Measurements from ENCODE around the gene PEAK1. TPM values are rescaled to one million over a fixed set of nuclear protein-coding genes. Genes with fewer than 3 reads are reported as not detected.

PEAK1 gene
- total and polyA plus RNA-seq, 10 of the 15 experiments (the other 5 are each of a cell fraction or from before 2014, with no cell fraction given): 0.62 to 24.2 (median 11.2) TPM

GRCh38 chr15:77420610-77421369 lies 886 bp upstream of the PEAK1 start, which contains the start of gene HMG20A (continued):
- TF ChIP-seq E2F4 (IDR thresholded peaks at IDR 0.05; ENCODE audit: low read depth, low read length) (no peak), MEF2B (IDR thresholded peaks at IDR 0.05; ENCODE audit: partially characterized antibody, poor library complexity, severe bottlenecking) (peak; percentile 77), USF1 (IDR thresholded peaks at IDR 0.05; ENCODE audit: borderline replicate concordance, extremely low read length, insufficient read depth, low read depth, low read length) (no peak), ZNF687 (IDR thresholded peaks at IDR 0.05) (0 out of 2 replicates have a peak, but pooled peaks have one; percentile 36), RB1 (IDR thresholded peaks at IDR 0.05; ENCODE audit: borderline replicate concordance) (peak; percentile 86), SMAD5 (IDR thresholded peaks at IDR 0.05; ENCODE audit: low read depth) (peak; percentile 8), RCOR1 (conservative IDR thresholded peaks at IDR 0.05; ENCODE audit: low read depth, low read length) (no peak; the same call in 1 of the 2 replicates)

All from GM12878 (cell line).